ENCODE data around the gene ARMH4. TPM values are rescaled to one million over a fixed set of nuclear protein-coding genes. Genes with fewer than 3 reads are reported as not detected.

The ARMH4 gene
- total RNA-seq, 2 donors from 2014 or later: 1.0 TPM; not detected in 1

DNA sequence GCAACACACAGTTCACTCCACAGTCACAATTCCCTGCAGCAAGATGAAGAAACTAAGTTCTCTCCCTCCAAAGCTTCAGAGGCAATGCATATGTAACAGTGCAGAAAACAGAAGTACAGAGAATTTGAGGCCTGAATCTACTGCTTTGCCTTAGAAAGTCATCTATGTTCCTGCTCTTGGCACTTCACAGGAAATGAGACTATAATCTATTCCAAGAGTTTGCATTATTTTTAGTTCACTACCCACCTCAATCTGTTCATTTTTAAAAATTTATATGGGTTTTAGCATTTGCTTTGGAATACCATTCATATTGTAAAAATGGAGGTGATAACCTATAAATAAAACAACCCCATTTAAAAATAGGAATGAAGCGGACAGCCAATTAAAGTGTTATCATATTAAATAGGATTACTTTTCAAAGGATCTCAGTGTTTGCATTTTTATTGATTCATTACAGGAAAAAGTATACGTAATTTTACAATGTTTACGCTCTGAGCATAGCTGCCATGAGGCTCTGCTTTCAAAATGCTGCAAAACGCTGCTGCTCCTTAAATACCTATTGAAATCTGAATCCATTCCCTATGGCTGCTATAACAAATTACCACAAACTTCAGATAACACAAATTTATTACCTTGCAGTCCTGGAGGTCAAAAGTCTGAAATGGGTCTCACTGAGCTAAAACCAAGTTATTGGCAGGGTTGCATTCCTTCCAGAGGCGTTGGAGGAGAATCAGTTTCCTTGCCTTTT, 60.0 kb downstream of the ARMH4 start:
- intact Hi-C loops (cut with DNase I): no loop called here
- no peak for ATAC-seq

GRCh38 chr14:58089612-58090011, 62.4 kb downstream of the ARMH4 start:
- intact Hi-C loops (cut with DNase I): no loop called here
- no peaks in the 10 kb centered on the region for H3K27me3 ChIP-seq

More for the DNA sequence above, 60.0 kb downstream of the ARMH4 start:
- H3K36me3 ChIP-seq (replicated peaks in 1 of 2; ENCODE audit: insufficient read depth in 1 of 2, low read depth in 2 of 2): no peaks in the 10 kb centered on the region
- H3K4me1 ChIP-seq: no peaks in the 10 kb centered on the region
- no peak for TF ChIP-seq CTCF (IDR thresholded peaks at IDR 0.05)
- TF ChIP-seq POLR2A (IDR thresholded peaks at IDR 0.05): no peak
- no peak overlapping the region for H3K4me3 ChIP-seq
- no peaks in the 10 kb centered on the region for H3K9me3 ChIP-seq
- WGBS, 2 donors: 86 to 88% methylated on average over 5 of the region's 5 CpGs
- no peaks in the 10 kb centered on the region for H3K27me3 ChIP-seq
- no peak overlapping the region for H3K27ac ChIP-seq
- DNase-seq: no peak

GRCh38 chr14:58088961-58089360, 63.1 kb downstream of the ARMH4 start:
- H3K27ac ChIP-seq: no peak overlapping the region
- H3K9me3 ChIP-seq: no peaks in the 10 kb centered on the region
- no peaks in the 10 kb centered on the region for H3K36me3 ChIP-seq (replicated peaks in 1 of 2; ENCODE audit: insufficient read depth in 1 of 2, low read depth in 2 of 2)
- 57 to 64% methylated on average over 2 of the region's 2 CpGs for WGBS, 2 donors
- no peak for TF ChIP-seq CTCF (IDR thresholded peaks at IDR 0.05)
- DNase-seq: no peak
- intact Hi-C loops (cut with DNase I): no loop called here
- no peaks in the 10 kb centered on the region for H3K27me3 ChIP-seq
- no peaks in the 10 kb centered on the region for H3K4me1 ChIP-seq
- no peak overlapping the region for H3K4me3 ChIP-seq
- ATAC-seq: no peak

More at GRCh38 chr14:58089612-58090011, 62.4 kb downstream of the ARMH4 start:
- Histone ChIP-seq H3K36me3 (replicated peaks in 1 of 2; ENCODE audit: insufficient read depth in 1 of 2, low read depth in 2 of 2) (no peaks in the 10 kb centered on the region), H3K4me1 (no peaks in the 10 kb centered on the region), H3K27ac (no peak overlapping the region), H3K9me3 (no peaks in the 10 kb centered on the region), H3K4me3 (no peak overlapping the region)
- 92 to 93% methylated on average over 3 of the region's 3 CpGs for WGBS, 2 donors
- no peak for ATAC-seq
- TF ChIP-seq CTCF (IDR thresholded peaks at IDR 0.05): no peak
- no peak for TF ChIP-seq POLR2A (IDR thresholded peaks at IDR 0.05)
- no peak for DNase-seq

DNA sequence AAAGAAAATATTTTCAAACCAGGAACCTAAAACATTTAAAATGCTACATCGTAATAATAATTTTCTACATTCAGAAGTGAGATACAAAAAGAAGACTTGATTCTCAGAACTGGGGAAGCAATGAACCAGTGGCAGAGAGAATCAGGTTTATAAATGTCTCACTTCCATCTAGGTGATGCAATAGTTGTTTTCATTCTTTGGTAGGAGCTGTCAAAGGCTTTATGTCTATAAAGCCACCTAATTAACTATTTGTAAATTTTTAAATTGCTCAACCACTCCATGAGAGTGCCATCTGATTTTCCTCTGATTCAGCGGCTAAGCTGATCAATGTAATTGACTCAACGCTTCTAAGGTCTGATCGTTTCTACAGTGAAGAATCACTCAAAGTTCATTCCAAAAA, 66.1 kb downstream of the ARMH4 start:
- ATAC-seq (no peak), DNase-seq (no peak)
- Histone ChIP-seq H3K9me3 (no peaks in the 10 kb centered on the region), H3K27me3 (no peaks in the 10 kb centered on the region), H3K4me3 (no peak overlapping the region), H3K4me1 (no peaks in the 10 kb centered on the region), H3K36me3 (replicated peaks in 1 of 2; ENCODE audit: insufficient read depth in 1 of 2, low read depth in 2 of 2) (no peaks in the 10 kb centered on the region), H3K27ac (no peak overlapping the region)
- intact Hi-C loops (cut with DNase I): no loop called here
- TF ChIP-seq CTCF (IDR thresholded peaks at IDR 0.05) (no peak), POLR2A (IDR thresholded peaks at IDR 0.05) (no peak)
- WGBS, 2 donors: 71 to 81% methylated on average over 4 of the region's 4 CpGs
